ENCODE data around the gene MMP17.

GRCh38 chr12:131882804-131883520 is 54.8 kb downstream of the MMP17 start:
- TF ChIP-seq CTCF (IDR thresholded peaks at IDR 0.05): no peak
- no peak for TF ChIP-seq FOXJ3 (CRISPR knock-in tag; IDR thresholded peaks at IDR 0.05)
- TF ChIP-seq FOSL2 (IDR thresholded peaks at IDR 0.05; ENCODE audit: borderline replicate concordance, low read depth): no peak
- TF ChIP-seq GABPA (IDR thresholded peaks at IDR 0.05; ENCODE audit: low read depth): no peak
- TF ChIP-seq EP300 (IDR thresholded peaks at IDR 0.05; ENCODE audit: borderline replicate concordance in 1 of 2, low read depth in 1 of 2, low read length in 1 of 2): no peak
- TF ChIP-seq REST (IDR thresholded peaks at IDR 0.05; ENCODE audit: low read depth, low read length): no peak
- TF ChIP-seq SIN3A (IDR thresholded peaks at IDR 0.05; ENCODE audit: borderline replicate concordance, low read depth, low read length): no peak
- no peak for TF ChIP-seq IRF3 (IDR thresholded peaks at IDR 0.05; ENCODE audit: low read depth, low read length)
- TF ChIP-seq PBX3 (IDR thresholded peaks at IDR 0.05): no peak
- no peak for TF ChIP-seq TEAD4 (IDR thresholded peaks at IDR 0.05; ENCODE audit: borderline replicate concordance, insufficient read depth)
- no peak for TF ChIP-seq MAX (IDR thresholded peaks at IDR 0.05; ENCODE audit: low read depth)
- TF ChIP-seq JUND (IDR thresholded peaks at IDR 0.05): no peak
